BE2C (cell line): Measurements from ENCODE around the gene CARD9.

Source experiments
- DNase-seq: peaks from one replicate; pipeline ENCODE4 v3.0.0-alpha.2; 2020
- H3K27me3 ChIP-seq: fragments of 250-450 bp; sonication (Bioruptor Pico); 2 replicates; pipeline ENCODE4 v1.5.1; 2020; ENCODE audit warnings: mild to moderate bottlenecking
- H3K36me3 ChIP-seq: fragments of 250-450 bp; sonication (Bioruptor Pico); 2 replicates; pipeline ENCODE4 v1.5.1; 2020; ENCODE audit warnings: mild to moderate bottlenecking
- H3K4me1 ChIP-seq: fragments of 250-450 bp; sonication (Bioruptor Pico); 2 replicates; pipeline ENCODE4 v1.5.1; 2020
- H3K4me3 ChIP-seq: 2 replicates; pipeline ENCODE4 v1.5.1; 2011; ENCODE audit warnings: low read depth, low read length
- H3K9me3 ChIP-seq: fragments of 250-450 bp; sonication (Bioruptor Pico); 2 replicates; pipeline ENCODE4 v1.5.1; 2020
- CTCF ChIP-seq: IDR thresholded peaks from 2 replicates; pipeline ENCODE4 v1.5.1; 2012; ENCODE audit warnings: mild to moderate bottlenecking, low read depth, low read length

Gene CARD9

DNA sequence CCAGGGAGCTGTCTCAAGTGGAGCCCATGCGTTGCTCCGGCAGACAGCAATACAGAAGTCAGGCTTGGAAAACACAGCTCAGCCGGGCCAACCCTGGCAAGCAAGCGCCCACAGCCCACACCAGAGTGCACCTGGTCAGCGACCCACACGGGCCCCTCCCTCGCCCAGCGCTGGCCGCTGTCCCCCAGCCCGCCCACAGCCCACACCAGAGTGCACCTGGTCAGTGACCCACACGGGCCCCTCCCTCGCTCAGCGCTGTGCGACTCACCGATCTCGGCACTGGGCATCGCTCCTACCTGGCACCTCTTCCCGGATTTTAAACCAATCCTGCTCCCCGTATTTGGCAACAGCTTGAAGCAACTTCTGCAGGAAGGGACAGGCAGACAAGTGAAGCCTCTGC lies 13.7 kb upstream of the CARD9 start:
- Histone ChIP-seq H3K9me3 (no peaks in the 10 kb centered on the region), H3K27me3 (no peaks in the 10 kb centered on the region), H3K4me1 (no peaks in the 10 kb centered on the region), H3K36me3 (peaks cover 82% of the 10 kb centered on the region), H3K4me3 (no peak overlapping the region)
- no peak for DNase-seq
- TF ChIP-seq CTCF, result no peak

- Histone ChIP-seq H3K9me3 (no peaks in the 10 kb centered on the region), H3K36me3 (peaks cover 81% of the 10 kb centered on the region), H3K4me1 (no peaks in the 10 kb centered on the region), H3K27me3 (no peaks in the 10 kb centered on the region), H3K4me3 (no peak overlapping the region)
- TF ChIP-seq CTCF, result no peak
- no peak for DNase-seq
These were observed 12.5 kb upstream of the CARD9 start for GRCh38 chr9:136386018-136386417.

DNA sequence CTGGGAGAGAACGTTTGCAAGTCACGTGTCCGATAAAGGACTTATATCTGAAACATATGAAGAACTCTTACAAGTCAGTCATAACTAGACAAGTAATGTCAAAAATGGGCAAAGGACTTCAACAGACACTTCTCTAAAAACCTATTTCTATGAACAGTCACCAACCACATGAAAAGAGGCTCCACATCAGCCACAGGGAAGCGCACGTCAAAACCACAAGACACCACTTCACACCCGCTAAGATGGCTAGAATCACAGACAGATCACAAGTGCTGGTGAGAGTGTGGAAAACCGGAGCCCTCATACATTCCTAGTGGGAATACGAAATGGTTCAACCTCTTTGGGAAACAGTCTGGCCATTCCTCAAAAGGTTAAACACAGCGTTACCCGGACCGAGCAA lies 11.5 kb upstream of the CARD9 start:
- no peaks in the 10 kb centered on the region for H3K27me3 ChIP-seq
- peaks cover 85% of the 10 kb centered on the region for H3K36me3 ChIP-seq
- H3K4me1 ChIP-seq, result no peaks in the 10 kb centered on the region
- no peaks in the 10 kb centered on the region for H3K9me3 ChIP-seq
- TF ChIP-seq CTCF, result no peak
- no peak for DNase-seq
- no peak overlapping the region for H3K4me3 ChIP-seq

GRCh38 chr9:136383436-136383835 lies 10.0 kb upstream of the CARD9 start:
- no peak for TF ChIP-seq CTCF
- H3K4me3 ChIP-seq, result no peak overlapping the region
- no peaks in the 10 kb centered on the region for H3K4me1 ChIP-seq
- no peak for DNase-seq
- no peaks in the 10 kb centered on the region for H3K27me3 ChIP-seq
- H3K36me3 ChIP-seq, result peaks cover 81% of the 10 kb centered on the region
- no peaks in the 10 kb centered on the region for H3K9me3 ChIP-seq

DNA sequence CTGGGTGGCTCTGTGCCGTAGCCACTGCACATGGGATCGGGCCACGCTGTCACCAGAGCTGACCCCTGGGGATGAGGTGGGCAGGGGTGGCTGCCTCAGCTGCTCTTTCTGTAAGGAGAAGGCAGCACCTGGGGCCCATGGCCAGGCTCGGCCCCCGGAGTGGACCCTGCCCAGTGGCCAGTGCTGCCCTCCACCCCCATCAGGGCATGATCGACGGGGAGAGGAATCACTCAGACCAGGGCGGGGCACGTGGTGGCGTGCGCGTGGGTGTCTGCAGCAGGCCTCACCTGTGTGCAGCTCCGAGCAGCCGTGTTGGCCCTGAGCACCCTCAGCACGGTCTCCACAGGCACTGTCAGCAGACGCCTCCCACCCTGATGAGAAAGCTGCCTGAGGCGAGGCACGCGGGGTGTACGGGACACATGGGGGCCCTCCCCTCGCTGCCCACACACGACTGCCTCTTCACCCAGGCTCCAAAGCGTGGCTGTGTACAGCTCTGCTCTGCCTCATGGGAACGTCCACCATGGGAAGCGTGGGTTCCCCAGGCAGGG lies 8.6 kb upstream of the CARD9 start:
- no peak for DNase-seq
- H3K9me3 ChIP-seq, result no peaks in the 10 kb centered on the region
- H3K27me3 ChIP-seq, result no peaks in the 10 kb centered on the region
- no peak for TF ChIP-seq CTCF
- H3K36me3 ChIP-seq, result peaks cover 69% of the 10 kb centered on the region
- H3K4me3 ChIP-seq, result no peak overlapping the region
- H3K4me1 ChIP-seq, result no peaks in the 10 kb centered on the region

- Histone ChIP-seq H3K4me1 (no peaks in the 10 kb centered on the region), H3K9me3 (no peaks in the 10 kb centered on the region), H3K27me3 (no peaks in the 10 kb centered on the region), H3K4me3 (no peak overlapping the region), H3K36me3 (peaks cover 63% of the 10 kb centered on the region)
- DNase-seq, result no peak
- no peak for TF ChIP-seq CTCF
These were observed 7.8 kb upstream of the CARD9 start for GRCh38 chr9:136381311-136381710.
